Activated CD4-positive, CD25-positive, alpha-beta regulatory T cell treated with anti-CD3 and anti-CD28 coated beads, Interleukin-2, amount 50 U/mL, for 24 hours (primary cell): ENCODE measurements around the gene HDDC3.

ENCODE experiments used
- ATAC-seq, 2 donors: fragments of 150-1000 bp; cut with Tn5 transposase; one replicate each; pipeline ENCODE4 v1.10.0; 2021; ENCODE audit warnings: mild to moderate bottlenecking in 1 of 2, moderate library complexity in 1 of 2

HDDC3 gene

DNA sequence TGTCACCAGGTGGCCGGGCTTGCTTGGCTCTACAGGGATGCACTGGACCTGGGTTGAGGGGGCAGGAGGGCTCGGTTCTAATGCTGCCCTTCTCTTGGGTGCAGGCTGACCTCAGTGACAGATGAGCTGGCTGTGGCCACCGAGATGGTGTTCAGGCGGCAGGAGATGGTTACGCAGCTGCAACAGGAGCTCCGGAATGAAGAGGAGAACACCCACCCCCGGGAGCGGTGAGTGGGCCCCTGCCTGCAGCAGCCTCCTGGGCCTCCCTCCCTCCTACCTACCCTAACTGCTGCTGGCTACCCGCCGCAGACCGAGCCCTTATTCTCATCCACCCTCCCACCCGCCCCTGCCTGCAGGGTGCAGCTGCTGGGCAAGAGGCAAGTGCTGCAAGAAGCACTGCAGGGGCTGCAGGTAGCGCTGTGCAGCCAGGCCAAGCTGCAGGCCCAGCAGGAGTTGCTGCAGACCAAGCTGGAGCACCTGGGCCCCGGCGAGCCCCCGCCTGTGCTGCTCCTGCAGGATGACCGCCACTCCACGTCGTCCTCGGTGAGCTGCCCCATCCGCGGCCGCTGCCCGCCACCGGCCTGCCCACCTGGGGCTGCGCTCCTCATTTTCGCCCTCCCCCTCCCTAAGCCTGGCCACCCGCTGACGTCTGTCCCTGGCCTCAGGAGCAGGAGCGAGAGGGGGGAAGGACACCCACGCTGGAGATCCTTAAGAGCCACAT, 42.5 kb downstream of the HDDC3 start:
- no peak for ATAC-seq

DNA sequence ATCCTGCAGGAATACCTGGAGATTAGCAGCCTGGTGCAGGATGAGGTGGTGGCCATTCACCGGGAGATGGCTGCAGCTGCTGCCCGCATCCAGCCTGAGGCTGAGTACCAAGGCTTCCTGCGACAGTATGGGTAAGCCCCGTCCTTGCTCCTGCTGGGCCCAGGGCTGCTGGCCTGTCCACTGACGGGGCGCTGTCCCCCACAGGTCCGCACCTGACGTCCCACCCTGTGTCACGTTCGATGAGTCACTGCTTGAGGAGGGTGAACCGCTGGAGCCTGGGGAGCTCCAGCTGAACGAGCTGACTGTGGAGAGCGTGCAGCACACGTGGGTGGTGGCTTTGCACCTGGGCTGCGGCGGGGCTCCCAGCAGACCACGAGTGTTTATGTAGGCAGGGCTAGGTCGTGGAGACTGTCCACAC, 43.0 kb downstream of the HDDC3 start:
- no peak for ATAC-seq

GRCh38 chr15:90887037-90887481, 45.3 kb downstream of the HDDC3 start:
- no peak for ATAC-seq

DNA sequence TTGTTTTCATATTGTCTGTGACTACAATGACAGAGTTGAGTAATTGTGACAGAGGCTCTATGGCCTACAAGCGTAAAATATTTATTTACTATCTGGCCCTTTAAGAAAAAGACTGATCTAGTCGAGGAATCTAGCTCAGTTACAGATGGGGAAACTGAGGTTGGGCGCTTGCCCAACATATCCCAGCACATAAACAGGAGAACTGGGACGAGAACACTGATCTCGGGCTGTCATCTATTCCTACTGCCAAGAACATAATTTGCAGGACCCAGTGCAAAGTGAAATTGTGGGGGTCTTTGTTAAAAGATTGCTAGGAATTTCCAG, 46.1 kb downstream of the HDDC3 start:
- ATAC-seq, result no peak

- ATAC-seq, result peak; percentile 66 to 77
These were observed 46.7 kb downstream of the HDDC3 start for GRCh38 chr15:90885432-90886290.

DNA sequence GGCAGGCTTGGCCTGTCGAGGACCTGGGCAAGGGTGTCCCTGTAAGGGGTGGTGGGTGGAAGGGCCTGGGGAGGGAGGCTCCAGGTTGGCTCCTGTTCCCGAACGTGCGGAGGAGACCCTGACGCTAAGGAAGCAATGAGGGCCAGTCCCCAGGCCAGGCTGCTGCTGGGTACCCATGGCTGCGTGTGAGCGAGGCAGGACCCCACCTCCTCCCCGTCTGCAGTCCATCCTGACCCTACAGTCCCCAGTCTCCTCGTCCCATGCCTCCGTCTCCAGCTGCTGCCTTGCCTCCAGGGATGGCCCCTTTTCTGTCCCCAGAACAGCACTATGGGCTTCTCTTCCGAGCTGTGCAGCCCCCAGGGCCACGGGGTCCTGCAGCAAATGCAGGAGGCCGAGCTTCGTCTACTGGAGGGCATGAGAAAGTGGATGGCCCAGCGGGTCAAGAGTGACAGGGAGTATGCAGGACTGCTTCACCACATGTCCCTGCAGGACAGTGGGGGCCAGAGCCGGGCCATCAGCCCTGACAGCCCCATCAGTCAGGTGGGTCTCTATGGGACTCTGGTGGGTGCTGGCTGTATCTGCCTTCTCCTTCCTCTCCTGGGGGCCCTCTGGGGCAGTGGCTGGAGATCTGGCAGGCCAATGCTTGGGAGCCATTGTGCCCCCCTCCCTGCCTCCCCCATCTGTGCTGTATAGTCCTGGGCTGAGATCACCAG, 47.5 kb downstream of the HDDC3 start:
- no peak for ATAC-seq

DNA sequence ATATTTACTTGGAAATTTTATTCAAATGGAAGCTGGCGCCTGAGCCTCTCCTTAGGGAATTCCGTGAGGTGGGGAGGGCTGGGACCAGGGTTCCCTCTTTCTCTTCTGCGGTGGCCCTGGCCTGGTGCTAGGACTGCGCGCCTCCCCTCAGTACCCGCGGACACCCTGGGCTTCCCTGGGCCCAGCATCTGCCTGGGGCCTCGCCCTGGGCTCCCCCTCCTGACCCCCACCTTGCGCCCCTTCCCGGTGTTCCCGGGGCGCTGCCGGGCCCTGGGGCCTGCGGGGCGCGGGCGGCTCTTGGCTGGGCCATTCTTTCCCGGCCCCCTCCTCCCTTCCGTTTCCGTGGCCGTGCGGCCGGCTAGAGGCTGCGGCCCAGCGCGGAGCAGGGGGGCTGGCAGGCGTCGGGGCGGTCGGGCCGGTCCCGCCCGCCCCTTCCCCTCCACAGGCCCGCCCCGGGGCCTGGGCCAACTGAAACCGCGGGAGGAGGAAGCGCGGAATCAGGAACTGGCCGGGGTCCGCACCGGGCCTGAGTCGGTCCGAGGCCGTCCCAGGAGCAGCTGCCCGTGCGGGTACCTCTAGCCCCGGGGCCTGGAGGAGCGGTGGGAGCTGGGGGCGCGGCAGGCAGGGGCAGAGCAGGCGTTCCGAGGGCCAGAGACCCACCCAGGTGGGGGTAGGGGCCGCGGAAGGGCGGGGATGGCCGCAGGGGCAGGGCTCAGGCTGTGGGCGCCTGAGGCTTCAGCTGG, 48.2 kb downstream of the HDDC3 start, which contains the start of gene FES:
Gene FES (plus strand): TSS at position 529 of the 743 bp plus-strand sequence. CDS start 542 bp downstream, outside the sequence.
- no peak for ATAC-seq

DNA sequence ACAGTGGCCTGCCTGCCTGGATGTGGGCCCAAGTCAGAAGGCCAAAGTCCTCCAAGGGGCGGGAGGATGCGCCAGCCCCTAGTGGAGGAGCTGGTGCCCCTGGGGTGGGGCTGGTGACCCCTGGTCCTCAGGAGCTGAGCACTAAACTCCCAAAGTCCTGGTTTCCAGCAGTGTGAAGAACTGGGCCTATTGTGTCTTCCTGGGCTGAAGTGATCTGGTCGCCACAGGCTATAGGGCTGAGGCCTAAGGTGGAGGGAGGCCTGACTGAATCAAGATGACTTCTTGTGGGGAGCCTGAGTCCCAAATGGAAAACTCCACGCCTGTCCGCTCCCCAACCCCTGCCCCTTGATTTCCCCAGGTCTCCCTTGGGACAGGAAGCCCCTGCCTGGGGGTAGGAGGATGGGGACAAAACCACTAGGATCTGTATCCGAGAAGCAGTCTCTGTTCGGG, 48.8 kb downstream of the HDDC3 start:
- no peak for ATAC-seq

DNA sequence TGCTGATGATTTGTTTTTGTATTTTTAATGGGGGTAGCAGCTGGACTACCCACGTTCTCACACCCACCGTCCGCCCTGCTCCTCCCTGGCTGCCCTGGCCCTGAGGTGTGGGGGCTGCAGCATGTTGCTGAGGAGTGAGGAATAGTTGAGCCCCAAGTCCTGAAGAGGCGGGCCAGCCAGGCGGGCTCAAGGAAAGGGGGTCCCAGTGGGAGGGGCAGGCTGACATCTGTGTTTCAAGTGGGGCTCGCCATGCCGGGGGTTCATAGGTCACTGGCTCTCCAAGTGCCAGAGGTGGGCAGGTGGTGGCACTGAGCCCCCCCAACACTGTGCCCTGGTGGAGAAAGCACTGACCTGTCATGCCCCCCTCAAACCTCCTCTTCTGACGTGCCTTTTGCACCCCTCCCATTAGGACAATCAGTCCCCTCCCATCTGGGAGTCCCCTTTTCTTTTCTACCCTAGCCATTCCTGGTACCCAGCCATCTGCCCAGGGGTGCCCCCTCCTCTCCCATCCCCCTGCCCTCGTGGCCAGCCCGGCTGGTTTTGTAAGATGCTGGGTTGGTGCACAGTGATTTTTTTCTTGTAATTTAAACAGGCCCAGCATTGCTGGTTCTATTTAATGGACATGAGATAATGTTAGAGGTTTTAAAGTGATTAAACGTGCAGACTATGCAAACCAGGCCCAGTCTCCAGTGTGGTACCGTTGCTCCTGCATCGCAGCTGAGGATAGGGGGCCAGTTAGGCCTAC, 49.4 kb downstream of the HDDC3 start:
- ATAC-seq, result no peak

- no peak for ATAC-seq
These were observed 50.2 kb downstream of the HDDC3 start for GRCh38 chr15:90881978-90882721.

DNA sequence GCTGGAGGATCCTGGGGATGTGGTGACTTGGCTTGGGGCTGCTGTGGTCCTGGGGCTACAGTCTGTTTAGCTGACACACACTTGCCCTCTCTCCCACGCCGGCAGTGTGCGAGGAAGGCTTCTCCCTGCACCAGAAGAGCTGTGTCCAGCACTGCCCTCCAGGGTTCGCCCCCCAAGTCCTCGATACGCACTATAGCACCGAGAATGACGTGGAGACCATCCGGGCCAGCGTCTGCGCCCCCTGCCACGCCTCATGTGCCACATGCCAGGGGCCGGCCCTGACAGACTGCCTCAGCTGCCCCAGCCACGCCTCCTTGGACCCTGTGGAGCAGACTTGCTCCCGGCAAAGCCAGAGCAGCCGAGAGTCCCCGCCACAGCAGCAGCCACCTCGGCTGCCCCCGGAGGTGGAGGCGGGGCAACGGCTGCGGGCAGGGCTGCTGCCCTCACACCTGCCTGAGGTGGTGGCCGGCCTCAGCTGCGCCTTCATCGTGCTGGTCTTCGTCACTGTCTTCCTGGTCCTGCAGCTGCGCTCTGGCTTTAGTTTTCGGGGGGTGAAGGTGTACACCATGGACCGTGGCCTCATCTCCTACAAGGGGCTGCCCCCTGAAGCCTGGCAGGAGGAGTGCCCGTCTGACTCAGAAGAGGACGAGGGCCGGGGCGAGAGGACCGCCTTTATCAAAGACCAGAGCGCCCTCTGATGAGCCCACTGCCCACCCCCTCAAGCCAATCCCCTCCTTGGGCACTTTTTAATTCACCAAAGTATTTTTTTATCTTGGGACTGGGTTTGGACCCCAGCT, 51.0 kb downstream of the HDDC3 start:
- ATAC-seq, result no peak

DNA sequence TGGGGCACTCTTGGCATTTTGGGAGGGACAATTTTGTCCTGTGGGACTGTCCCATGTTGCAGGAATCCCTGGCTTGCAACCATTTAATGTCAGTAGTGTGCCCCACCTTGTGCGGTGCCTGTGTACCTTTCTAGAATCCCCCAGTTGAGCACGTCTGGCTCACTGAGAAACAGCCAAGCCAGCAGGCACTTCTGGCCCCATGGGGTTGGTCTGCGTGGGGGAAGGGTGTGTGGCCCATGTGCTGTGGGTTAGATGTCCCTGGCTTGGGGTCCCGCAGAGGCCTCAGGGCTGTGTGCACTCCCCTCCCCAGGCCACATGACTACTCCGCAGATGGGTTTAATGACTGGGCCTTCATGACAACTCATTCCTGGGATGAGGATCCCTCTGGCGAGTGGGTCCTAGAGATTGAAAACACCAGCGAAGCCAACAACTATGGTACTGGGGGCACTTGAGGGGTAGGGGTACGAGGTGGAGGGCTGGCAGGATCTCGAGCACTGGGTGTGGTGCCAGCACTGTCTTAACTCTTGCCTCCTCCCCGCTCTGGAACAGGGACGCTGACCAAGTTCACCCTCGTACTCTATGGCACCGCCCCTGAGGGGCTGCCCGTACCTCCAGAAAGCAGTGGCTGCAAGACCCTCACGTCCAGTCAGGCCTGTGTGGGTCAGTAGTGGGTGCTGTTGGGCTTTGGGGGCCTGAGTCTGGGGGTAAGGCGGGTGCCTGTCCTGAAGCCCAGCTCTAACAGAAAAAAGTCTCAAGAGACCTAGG, 51.8 kb downstream of the HDDC3 start:
- no peak for ATAC-seq
